Caco-2 (cell line): Measurements from ENCODE around the gene C1QTNF5. TPM values are rescaled to one million over a fixed set of nuclear protein-coding genes. Genes with fewer than 3 reads are reported as not detected.

Source experiments
- BruUV-seq: library from RNA; stranded (reverse); fragments of 400-500 nt; replicated peaks from 2 replicates; lab custom pipeline; 2021; lab: Mats Ljungman, UMichigan
- CTCF ChIA-PET: fragments of 300-600 bp; sonication (Branson Sonifier 250); formaldehyde crosslinking; loops from one replicate; lab custom pipeline; 2022; ENCODE audit warnings: antibody characterized with exemption; lab: Charles Lee
- POLR2A ChIA-PET: fragments of 300-600 bp; sonication (Branson Sonifier 250); formaldehyde crosslinking; loops from one replicate; lab custom pipeline; 2022; ENCODE audit warnings: antibody characterized with exemption; lab: Charles Lee
- DNase-seq, 2 experiments: peaks; one replicate each; pipeline versions ENCODE4 v3.0.0 to v3.0.0-alpha.2; 2020 to 2022
- H3K27me3 ChIP-seq: replicated peaks from 2 replicates; pipeline ENCODE4 v1.6.0; 2011; ENCODE audit warnings: low read length; ENCODE audit not compliant: control insufficient read depth, insufficient read depth
- H3K36me3 ChIP-seq: 2 replicates; pipeline ENCODE4 v1.5.1; 2011; ENCODE audit warnings: low read length; ENCODE audit not compliant: control insufficient read depth, insufficient read depth
- H3K4me1 ChIP-seq: fragments of 250-450 bp; sonication (Bioruptor Pico); 2 replicates; pipeline ENCODE4 v1.5.1; 2020; ENCODE audit warnings: mild to moderate bottlenecking
- H3K4me3 ChIP-seq: 2 replicates; pipeline ENCODE4 v1.5.1; 2011; ENCODE audit warnings: low read depth, mild to moderate bottlenecking, control low read depth, low read length
- H3K9me3 ChIP-seq: fragments of 250-450 bp; sonication (Bioruptor Pico); 2 replicates; pipeline ENCODE4 v1.5.1; 2020; ENCODE audit warnings: mild to moderate bottlenecking, moderate library complexity
- H3K27ac Mint-ChIP-seq: one replicate; pipeline ENCODE4 v1.8.0; 2022; ENCODE audit warnings: mixed read lengths; ENCODE audit not compliant: unreplicated experiment
- H3K27me3 Mint-ChIP-seq: one replicate; pipeline ENCODE4 v1.8.0; 2022; ENCODE audit warnings: mixed read lengths; ENCODE audit not compliant: insufficient read depth, unreplicated experiment
- H3K36me3 Mint-ChIP-seq: one replicate; pipeline ENCODE4 v1.8.0; 2022; ENCODE audit warnings: mild to moderate bottlenecking, mixed read lengths; ENCODE audit not compliant: insufficient read depth, unreplicated experiment
- H3K4me1 Mint-ChIP-seq: one replicate; pipeline ENCODE4 v1.8.0; 2022; ENCODE audit warnings: low read depth, mixed read lengths; ENCODE audit not compliant: unreplicated experiment
- H3K4me3 Mint-ChIP-seq: one replicate; pipeline ENCODE4 v1.8.0; 2022; ENCODE audit warnings: mild to moderate bottlenecking, moderate library complexity, mixed read lengths; ENCODE audit not compliant: unreplicated experiment
- H3K9me3 Mint-ChIP-seq: one replicate; pipeline ENCODE4 v1.8.0; 2022; ENCODE audit warnings: mixed read lengths; ENCODE audit not compliant: unreplicated experiment
- CTCF ChIP-seq, 2 experiments: fragments of 200-600 bp in 1 of 2; IDR thresholded peaks; 1 replicate in 1 of 2; 2 replicates in 1 of 2; pipeline versions ENCODE4 v1.5.1 to v1.8.0; 2011 to 2022; ENCODE audit warnings: antibody characterized with exemption in 1 of 2, control low read depth in 1 of 2, inconsistent platforms in 1 of 2, low read depth in 1 of 2, low read length in 1 of 2, mild to moderate bottlenecking in 1 of 2, moderate library complexity in 1 of 2; ENCODE audit not compliant: insufficient read depth in 1 of 2, severe bottlenecking in 1 of 2, unreplicated experiment in 1 of 2
- intact Hi-C: fragments of 100-400 bp; cut with micrococcal nuclease; formaldehyde crosslinking; loops from one replicate; pipeline ENCODE4 v1.10.0; 2022; ENCODE audit not compliant: unreplicated experiment
- total RNA-seq: library from RNA; stranded (reverse); gene quantifications from 2 replicates; pipeline ENCODE4 v1.2.3, GENCODE V29; 2022

Gene C1QTNF5
- total RNA-seq, 1 experiment from 2014 or later: 1.2 TPM

DNA sequence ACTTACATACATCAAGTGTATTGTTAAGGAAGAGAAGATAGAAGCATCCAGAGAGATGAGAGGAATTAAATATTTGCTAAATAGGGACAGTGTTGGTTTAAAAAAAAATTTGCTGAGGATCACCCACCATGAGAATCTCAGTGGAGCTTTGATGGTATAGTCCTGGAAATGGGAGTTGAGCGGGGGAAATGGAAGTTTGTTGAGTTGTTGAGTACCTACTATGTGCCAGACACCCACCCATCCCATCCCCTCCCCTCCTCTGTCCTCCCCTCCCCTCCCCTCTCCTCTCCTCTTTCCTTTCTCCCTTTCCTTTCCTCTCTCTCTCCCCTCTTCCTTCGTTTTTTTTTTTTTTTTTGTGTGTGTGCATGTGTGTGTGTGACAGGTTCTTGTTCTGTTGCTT lies 10.5 kb upstream of the C1QTNF5 start:
- H3K27ac Mint-ChIP-seq: no peak overlapping the region
- H3K27me3 Mint-ChIP-seq: peaks cover 3% of the 10 kb centered on the region
- no peak for TF ChIP-seq CTCF (IDR thresholded peaks at IDR 0.05; ENCODE audit: insufficient read depth in 1 of 2, low read depth in 1 of 2, low read length in 1 of 2, severe bottlenecking in 1 of 2, unreplicated experiment in 1 of 2)
- Histone ChIP-seq H3K4me3 (no peak overlapping the region), H3K4me1 (peaks cover 7% of the 10 kb centered on the region; the same call in 1 of the 2 replicates), H3K27me3 (no peaks in the 10 kb centered on the region), H3K36me3 (no peaks in the 10 kb centered on the region), H3K9me3 (no peaks in the 10 kb centered on the region)
- intact Hi-C loops: no loop called here
- ChIA-PET POLR2A (no interaction called here), CTCF (interaction anchor here (0.5 to 1.4 kb wide), 2 partner anchors 10 to 81 kb away, joined by 3 to 4 read pairs; no protein-coding TSS in a partner anchor)
- no peak for DNase-seq
- H3K36me3 Mint-ChIP-seq: peaks cover 10% of the 10 kb centered on the region
- H3K4me3 Mint-ChIP-seq: no peak overlapping the region
- peaks cover 8% of the 10 kb centered on the region for H3K4me1 Mint-ChIP-seq
- H3K9me3 Mint-ChIP-seq: no peaks in the 10 kb centered on the region
- no TSS peak for BruUV-seq

DNA sequence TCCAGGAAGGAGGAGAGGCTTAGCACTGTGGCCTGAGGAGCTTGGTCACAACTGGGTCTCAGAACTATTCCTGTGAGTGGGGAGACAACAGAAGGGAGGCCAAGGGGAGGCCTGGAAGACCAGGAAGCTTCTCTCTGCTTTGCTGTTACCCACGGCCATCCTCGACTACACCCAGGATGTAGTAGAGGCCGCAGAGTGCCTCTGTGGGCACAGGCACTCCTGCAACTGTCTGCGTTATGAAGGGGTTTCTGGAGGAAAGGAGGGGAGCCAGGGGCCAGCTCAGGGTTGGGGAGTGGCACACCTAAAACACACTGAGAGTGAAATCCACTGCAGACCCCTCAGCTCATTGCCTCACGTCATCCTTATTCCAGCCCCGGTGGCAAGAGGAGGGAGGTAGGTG lies 9.6 kb upstream of the C1QTNF5 start:
- Mint-ChIP-seq H3K27ac (no peak overlapping the region), H3K36me3 (peaks cover 1% of the 10 kb centered on the region), H3K4me1 (peaks cover 8% of the 10 kb centered on the region), H3K27me3 (peaks cover 3% of the 10 kb centered on the region), H3K9me3 (no peaks in the 10 kb centered on the region), H3K4me3 (no peak overlapping the region)
- no peaks in the 10 kb centered on the region for H3K9me3 ChIP-seq
- no peak for DNase-seq
- H3K27me3 ChIP-seq: no peaks in the 10 kb centered on the region
- BruUV-seq: no TSS peak
- no peaks in the 10 kb centered on the region for H3K36me3 ChIP-seq
- no peak for TF ChIP-seq CTCF (IDR thresholded peaks at IDR 0.05; ENCODE audit: insufficient read depth in 1 of 2, low read depth in 1 of 2, low read length in 1 of 2, severe bottlenecking in 1 of 2, unreplicated experiment in 1 of 2)
- ChIA-PET CTCF (interaction anchor here (1.0 to 1.7 kb wide), 3 partner anchors 10 to 12 kb away, joined by 3 to 7 read pairs (median 7); no protein-coding TSS in a partner anchor), POLR2A (no interaction called here)
- H3K4me1 ChIP-seq: peaks cover 7% of the 10 kb centered on the region; the same call in 1 of the 2 replicates
- H3K4me3 ChIP-seq: no peak overlapping the region
- intact Hi-C loops: no loop called here

DNA sequence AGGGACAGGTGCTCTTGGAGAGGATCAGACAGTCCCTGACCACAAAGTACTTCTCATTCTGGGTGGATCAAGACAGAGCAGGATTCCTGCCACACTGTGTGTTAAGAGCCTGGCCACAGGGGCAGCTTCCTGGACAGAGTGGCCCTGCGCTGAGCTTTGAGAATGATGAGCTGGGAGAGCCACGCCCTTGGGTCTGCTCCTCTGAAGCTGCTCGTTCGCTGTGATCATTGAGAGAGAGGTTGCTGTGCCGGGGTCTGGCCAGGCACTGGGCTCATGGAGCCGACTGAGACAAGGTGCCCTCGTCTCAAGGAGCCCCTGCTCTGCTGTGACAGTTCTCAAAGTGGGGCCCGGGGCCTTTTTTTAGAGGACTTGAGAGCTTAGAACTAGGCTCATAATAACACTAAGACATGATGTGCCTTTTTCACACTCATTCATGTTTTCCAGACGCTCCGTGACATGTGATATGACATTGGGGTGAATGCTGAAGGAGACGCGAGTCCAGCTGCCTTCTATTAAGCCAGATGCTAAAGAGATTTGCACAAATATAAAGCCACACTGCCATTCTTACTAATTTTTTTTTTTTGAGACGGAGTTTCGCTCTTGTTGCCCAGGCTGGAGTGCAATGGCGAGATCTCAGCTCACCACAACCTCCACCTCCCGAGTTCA lies 7.4 kb upstream of the C1QTNF5 start:
- Mint-ChIP-seq H3K4me1 (peaks cover 6% of the 10 kb centered on the region), H3K27ac (no peak overlapping the region), H3K36me3 (no peaks in the 10 kb centered on the region), H3K9me3 (no peaks in the 10 kb centered on the region), H3K27me3 (peaks cover 3% of the 10 kb centered on the region), H3K4me3 (no peak overlapping the region)
- Histone ChIP-seq H3K4me1 (peaks cover 4% of the 10 kb centered on the region; the same call in 1 of the 2 replicates), H3K4me3 (no peak overlapping the region), H3K36me3 (no peaks in the 10 kb centered on the region), H3K27me3 (no peaks in the 10 kb centered on the region), H3K9me3 (no peaks in the 10 kb centered on the region)
- intact Hi-C loops: no loop called here
- no peak for DNase-seq
- CTCF ChIA-PET: interaction anchor here (0.8 to 2.5 kb wide), 5 partner anchors 8 to 26 kb away, joined by 3 to 14 read pairs (median 6); no protein-coding TSS in a partner anchor
- no TSS peak for BruUV-seq
- no peak for TF ChIP-seq CTCF (IDR thresholded peaks at IDR 0.05; ENCODE audit: insufficient read depth in 1 of 2, low read depth in 1 of 2, low read length in 1 of 2, severe bottlenecking in 1 of 2, unreplicated experiment in 1 of 2)
- POLR2A ChIA-PET: interaction anchor here (0.5 to 1.4 kb wide), 2 partner anchors 11 to 13 kb away, joined by 3 to 10 read pairs; no protein-coding TSS in a partner anchor
